Neuronal stem cell (in vitro differentiated cells): ENCODE measurements around the gene BCHE.

Experiments
- DNase-seq: peaks from one replicate; pipeline ENCODE4 v3.0.0-alpha.2; 2013; ENCODE audit warnings: low spot score
- H2AFZ ChIP-seq: one replicate; pipeline ENCODE4 v1.6.1; 2013; ENCODE audit warnings: mild to moderate bottlenecking, low read length, inconsistent platforms
- H2AK5ac ChIP-seq: 2 replicates; pipeline ENCODE4 v1.6.1; 2013; ENCODE audit warnings: low read depth, mild to moderate bottlenecking, inconsistent platforms, low read length, moderate library complexity, mixed read lengths
- H2BK120ac ChIP-seq: 2 replicates; pipeline ENCODE4 v1.6.1; 2013; ENCODE audit warnings: low read depth, mild to moderate bottlenecking, inconsistent platforms, low read length, moderate library complexity, mixed read lengths
- H2BK12ac ChIP-seq: one replicate; pipeline ENCODE4 v1.6.1; 2013; ENCODE audit warnings: low read length, inconsistent platforms
- H2BK15ac ChIP-seq: 2 replicates; pipeline ENCODE4 v1.6.1; 2013; ENCODE audit warnings: mild to moderate bottlenecking, low read length, inconsistent platforms, mixed read lengths
- H2BK5ac ChIP-seq: one replicate; pipeline ENCODE4 v1.6.1; 2013; ENCODE audit warnings: inconsistent platforms, mild to moderate bottlenecking, low read length, moderate library complexity
- H3K14ac ChIP-seq: one replicate; pipeline ENCODE4 v1.6.1; 2013; ENCODE audit warnings: low read length, inconsistent platforms
- H3K18ac ChIP-seq: 2 replicates; pipeline ENCODE4 v1.6.1; 2013; ENCODE audit warnings: low read length, inconsistent platforms
- H3K23ac ChIP-seq: 2 replicates; pipeline ENCODE4 v1.6.1; 2013; ENCODE audit warnings: low read depth, mild to moderate bottlenecking, mixed read lengths, low read length, inconsistent platforms; ENCODE audit not compliant: poor library complexity
- H3K27ac ChIP-seq: replicated peaks from 3 replicates; pipeline ENCODE4 v1.5.1; 2013; ENCODE audit warnings: low read length, inconsistent platforms
- H3K27me3 ChIP-seq, 3 experiments: 2 replicates each; pipeline ENCODE4 v1.6.1; 2013; ENCODE audit warnings: low read length in 3 of 3, mild to moderate bottlenecking in 2 of 3, inconsistent platforms in 1 of 3, low read depth in 1 of 3, mixed read lengths in 1 of 3, moderate library complexity in 1 of 3; ENCODE audit not compliant: control insufficient read depth in 3 of 3, insufficient read depth in 3 of 3
- H3K36me3 ChIP-seq, 2 donors: replicated peaks in 1 of 2; 2 replicates each; pipeline ENCODE4 v1.6.1; 2013; ENCODE audit warnings: low read length in 2 of 2; ENCODE audit not compliant: control insufficient read depth in 2 of 2, insufficient read depth in 2 of 2
- H3K4ac ChIP-seq: 2 replicates; pipeline ENCODE4 v1.6.1; 2013; ENCODE audit warnings: inconsistent platforms, mild to moderate bottlenecking, low read length, moderate library complexity
- H3K4me1 ChIP-seq, 2 donors: 1 replicate in 1 of 2; 2 replicates in 1 of 2; pipeline ENCODE4 v1.6.1; 2013; ENCODE audit warnings: low read length in 2 of 2, low read depth in 1 of 2; ENCODE audit not compliant: control insufficient read depth in 2 of 2, insufficient read depth in 1 of 2
- H3K4me2 ChIP-seq: one replicate; pipeline ENCODE4 v1.6.1; 2013; ENCODE audit warnings: mild to moderate bottlenecking, low read length, inconsistent platforms; ENCODE audit not compliant: insufficient read depth, poor library complexity, severe bottlenecking
- H3K4me3 ChIP-seq, 2 donors: 2 replicates each; pipeline ENCODE4 v1.5.1; 2013; ENCODE audit warnings: low read length in 2 of 2, mild to moderate bottlenecking in 2 of 2, inconsistent platforms in 1 of 2, moderate library complexity in 1 of 2
- H3K79me1 ChIP-seq: one replicate; pipeline ENCODE4 v1.6.1; 2013; ENCODE audit warnings: low read depth, mild to moderate bottlenecking, inconsistent platforms, low read length, moderate library complexity
- H3K9ac ChIP-seq: one replicate; pipeline ENCODE4 v1.6.1; 2013; ENCODE audit warnings: mild to moderate bottlenecking, low read depth, low read length, inconsistent platforms; ENCODE audit not compliant: poor library complexity
- H3K9me3 ChIP-seq, 2 donors: replicated peaks in 1 of 2; 2 replicates each; pipeline versions ENCODE3 to v1.6.1; 2013; ENCODE audit warnings: low read length in 2 of 2, mild to moderate bottlenecking in 2 of 2, inconsistent platforms in 1 of 2, low read depth in 1 of 2, mixed read lengths in 1 of 2, moderate library complexity in 1 of 2; ENCODE audit not compliant: control insufficient read depth in 2 of 2, insufficient read depth in 1 of 2
- H4K8ac ChIP-seq: one replicate; pipeline ENCODE4 v1.6.1; 2013; ENCODE audit warnings: low read depth, mild to moderate bottlenecking, inconsistent platforms, low read length, moderate library complexity
- H4K91ac ChIP-seq: one replicate; pipeline ENCODE4 v1.6.1; 2013; ENCODE audit warnings: low read length, low read depth, mild to moderate bottlenecking, inconsistent platforms; ENCODE audit not compliant: poor library complexity
- WGBS, 2 donors: extraction: QIAGEN DNeasy Blood & Tissue Kit; methylation state at CpG; one replicate each; pipeline ENCODE4 v1.1.7; 2013; ENCODE audit warnings: missing lambda C conversion rate in 2 of 2, mixed read lengths in 1 of 2; ENCODE audit not compliant: insufficient read length in 2 of 2, insufficient replicate concordance in 1 of 2; ENCODE audit errors: extremely low coverage in 2 of 2; 5-methylcytosine and 5-hydroxymethylcytosine counted together

Gene BCHE

GRCh38 chr3:165883117-165883516 is 45.9 kb upstream of the BCHE start:
- Histone ChIP-seq H3K14ac (no peak overlapping the region), H3K23ac (no peak overlapping the region), H4K91ac (no peak overlapping the region), H3K4me3 (no peak overlapping the region), H3K4me1 (peaks cover 0 to 2% of the 10 kb centered on the region in 2 donors), H2BK5ac (no peak overlapping the region), H3K9ac (no peak overlapping the region), H3K4me2 (no peak overlapping the region), H2AFZ (no peak overlapping the region), H3K27me3 (no peaks in the 10 kb centered on the region), H3K79me1 (no peaks in the 10 kb centered on the region), H3K18ac (no peak overlapping the region), H3K36me3 (no peaks in the 10 kb centered on the region), H3K9me3 (no peaks in the 10 kb centered on the region), H2BK12ac (no peak overlapping the region), H3K27ac (no peak overlapping the region), H4K8ac (no peak overlapping the region), H2BK120ac (no peak overlapping the region), H2BK15ac (no peak overlapping the region), H3K4ac (no peak overlapping the region), H2AK5ac (no peak overlapping the region)
- no peak for DNase-seq
- no CpG with 5 or more reads among the region's 2 CpGs for WGBS, 2 donors

GRCh38 chr3:165875644-165876043 is 38.4 kb upstream of the BCHE start:
- Histone ChIP-seq H3K18ac (no peak overlapping the region), H3K27me3 (no peaks in the 10 kb centered on the region), H3K27ac (no peak overlapping the region), H2BK120ac (no peak overlapping the region), H3K23ac (no peak overlapping the region), H2AFZ (no peak overlapping the region), H3K4me3 (no peak overlapping the region), H3K14ac (no peak overlapping the region), H3K9me3 (no peaks in the 10 kb centered on the region), H3K79me1 (no peaks in the 10 kb centered on the region), H3K9ac (no peak overlapping the region), H4K91ac (no peak overlapping the region), H3K36me3 (no peaks in the 10 kb centered on the region), H3K4me2 (no peak overlapping the region), H2BK5ac (no peak overlapping the region), H3K4ac (no peak overlapping the region), H2BK15ac (no peak overlapping the region), H2BK12ac (no peak overlapping the region), H4K8ac (no peak overlapping the region), H3K4me1 (no peaks in the 10 kb centered on the region), H2AK5ac (no peak overlapping the region)
- no CpG with 5 or more reads among the region's 6 CpGs for WGBS, 2 donors
- DNase-seq = no peak

- Histone ChIP-seq H3K27me3 (no peaks in the 10 kb centered on the region), H2BK12ac (no peak overlapping the region), H3K14ac (no peak overlapping the region), H2AK5ac (no peak overlapping the region), H3K79me1 (no peaks in the 10 kb centered on the region), H3K4me2 (no peak overlapping the region), H2BK120ac (no peak overlapping the region), H2AFZ (no peak overlapping the region), H3K9ac (no peak overlapping the region), H3K4me3 (no peak overlapping the region), H2BK15ac (no peak overlapping the region), H3K4ac (no peak overlapping the region), H3K9me3 (no peaks in the 10 kb centered on the region), H3K36me3 (no peaks in the 10 kb centered on the region), H4K8ac (no peak overlapping the region), H3K4me1 (no peaks in the 10 kb centered on the region), H3K23ac (no peak overlapping the region), H4K91ac (no peak overlapping the region), H3K27ac (no peak overlapping the region), H3K18ac (no peak overlapping the region), H2BK5ac (no peak overlapping the region)
- no peak for DNase-seq
- WGBS, 2 donors = no CpG with 5 or more reads among the region's 18 CpGs
These were observed 37.7 kb upstream of the BCHE start for GRCh38 chr3:165874663-165875489.

GRCh38 chr3:165868088-165868487 is 30.9 kb upstream of the BCHE start:
- Histone ChIP-seq H3K23ac (no peak overlapping the region), H3K4me3 (no peak overlapping the region), H4K91ac (no peak overlapping the region), H3K18ac (no peak overlapping the region), H3K27ac (no peak overlapping the region), H3K9me3 (peaks cover 0 to 2% of the 10 kb centered on the region in 2 donors), H3K9ac (no peak overlapping the region), H2BK12ac (no peak overlapping the region), H2BK5ac (no peak overlapping the region), H4K8ac (no peak overlapping the region), H3K4me1 (no peaks in the 10 kb centered on the region), H2BK15ac (no peak overlapping the region), H3K4ac (no peak overlapping the region), H2AK5ac (no peak overlapping the region), H2AFZ (no peak overlapping the region), H3K79me1 (no peaks in the 10 kb centered on the region), H3K36me3 (no peaks in the 10 kb centered on the region), H3K14ac (no peak overlapping the region), H3K4me2 (no peak overlapping the region), H2BK120ac (no peak overlapping the region), H3K27me3 (no peaks in the 10 kb centered on the region)
- no peak for DNase-seq
- WGBS, 2 donors = no CpG with 5 or more reads among the region's 5 CpGs
